Neural cell (in vitro differentiated cells): ENCODE results near the gene PABPC1L. TPM values are rescaled to one million over a fixed set of nuclear protein-coding genes. Genes with fewer than 3 reads are reported as not detected.
A peak's percentile ranks its signal among the peaks of the same experiment; 100 is the strongest.

Experiments used
- H2AFZ ChIP-seq: fragments of 200-600, 300-800 bp; sonication (generic), shearing (Covaris generic); 2 replicates; pipeline ENCODE4 v1.6.0; 2014; ENCODE audit warnings: low read depth, mild to moderate bottlenecking, antibody characterized with exemption, low read length, moderate library complexity
- H3F3A ChIP-seq: fragments of 200-600 bp; shearing (Covaris generic); 2 replicates; pipeline ENCODE4 v1.6.1; 2016; ENCODE audit warnings: mild to moderate bottlenecking, moderate library complexity, mixed read lengths, antibody characterized with exemption, low read length; ENCODE audit not compliant: insufficient read depth, poor library complexity, severe bottlenecking
- H3K27ac ChIP-seq: fragments of 200-600, 300-800 bp; sonication (generic), shearing (Covaris generic); 2 replicates; pipeline ENCODE4 v1.5.1; 2014; ENCODE audit warnings: mild to moderate bottlenecking, low read length, moderate library complexity
- H3K27me3 ChIP-seq: fragments of 300-800, 200-600 bp; sonication (generic), shearing (Covaris generic); 2 replicates; pipeline ENCODE4 v1.6.0; 2014; ENCODE audit warnings: mild to moderate bottlenecking, low read depth, low read length, moderate library complexity; ENCODE audit not compliant: insufficient read depth
- H3K36me3 ChIP-seq: fragments of 300-800, 200-600 bp; sonication (generic), shearing (Covaris generic); 2 replicates; pipeline ENCODE4 v1.5.1; 2014; ENCODE audit warnings: mild to moderate bottlenecking, antibody characterized with exemption, low read length, moderate library complexity; ENCODE audit not compliant: insufficient read depth
- H3K4me2 ChIP-seq: fragments of 300-800, 200-600 bp; sonication (generic), shearing (Covaris generic); 2 replicates; pipeline ENCODE4 v1.6.0; 2014; ENCODE audit warnings: mild to moderate bottlenecking, low read length
- H3K4me3 ChIP-seq: fragments of 300-800, 200-600 bp; sonication (generic), shearing (Covaris generic); 2 replicates; pipeline ENCODE4 v1.5.1; 2014; ENCODE audit warnings: mild to moderate bottlenecking, low read length, moderate library complexity
- H3K79me2 ChIP-seq: fragments of 200-600 bp; shearing (Covaris generic); replicated peaks from 2 replicates; pipeline ENCODE4 v1.6.0; 2014; ENCODE audit warnings: mild to moderate bottlenecking, low read length, moderate library complexity; ENCODE audit not compliant: insufficient read depth
- H3K9ac ChIP-seq: fragments of 300-800, 200-600 bp; sonication (generic), shearing (Covaris generic); 2 replicates; pipeline ENCODE4 v1.6.1; 2016; ENCODE audit warnings: mild to moderate bottlenecking, low read length, mixed read lengths
- H3K9me2 ChIP-seq: fragments of 200-600 bp; shearing (Covaris generic); 2 replicates; pipeline ENCODE4 v1.6.1; 2016; ENCODE audit warnings: mild to moderate bottlenecking, low read length, mixed read lengths; ENCODE audit not compliant: insufficient read depth
- H3K9me3 ChIP-seq: fragments of 200-600, 300-800 bp; sonication (generic), shearing (Covaris generic); 2 replicates; pipeline ENCODE4 v1.6.1; 2016; ENCODE audit warnings: mild to moderate bottlenecking, mixed run types, low read length, moderate library complexity, mixed read lengths
- H4K20me1 ChIP-seq: fragments of 200-600 bp; shearing (Covaris generic); 2 replicates; pipeline ENCODE4 v1.6.1; 2016; ENCODE audit warnings: mild to moderate bottlenecking, mixed run types; ENCODE audit not compliant: insufficient read depth
- CTCF ChIP-seq: fragments of 450-650 bp; IDR thresholded peaks from 2 replicates; pipeline ENCODE4 v1.5.1; 2014; ENCODE audit warnings: antibody characterized with exemption, mild to moderate bottlenecking, moderate library complexity; ENCODE audit not compliant: poor library complexity, severe bottlenecking
- EP300 ChIP-seq: fragments of 450-650 bp; conservative IDR thresholded peaks from 2 replicates; pipeline ENCODE4 v1.6.1; 2014; ENCODE audit warnings: antibody characterized with exemption, mild to moderate bottlenecking, moderate library complexity; ENCODE audit not compliant: poor library complexity, severe bottlenecking
- EZH2 ChIP-seq: fragments of 200-600, 300-800 bp; shearing (Covaris generic), sonication (generic); IDR thresholded peaks from 2 replicates; pipeline ENCODE4 v1.6.1; 2014; ENCODE audit warnings: antibody characterized with exemption, low read length, borderline replicate concordance, mild to moderate bottlenecking; ENCODE audit not compliant: insufficient read depth, poor library complexity, severe bottlenecking
- MXI1 ChIP-seq: fragments of 450-650 bp; conservative IDR thresholded peaks from 2 replicates; pipeline ENCODE4 v1.6.1; 2014; ENCODE audit warnings: antibody characterized with exemption, mild to moderate bottlenecking; ENCODE audit not compliant: poor library complexity, severe bottlenecking
- POLR2AphosphoS5 ChIP-seq: IDR thresholded peaks from 2 replicates; pipeline ENCODE4 v1.6.1; 2012
- RAD21 ChIP-seq: fragments of 450-650 bp; conservative IDR thresholded peaks from 2 replicates; pipeline ENCODE4 v1.6.1; 2014; ENCODE audit warnings: antibody characterized with exemption, mild to moderate bottlenecking, moderate library complexity
- REST ChIP-seq: IDR thresholded peaks from 2 replicates; pipeline ENCODE4 v1.6.1; 2012; ENCODE audit warnings: borderline replicate concordance
- SMC3 ChIP-seq: fragments of 450-650 bp; conservative IDR thresholded peaks from 2 replicates; pipeline ENCODE4 v1.6.1; 2014; ENCODE audit warnings: antibody characterized with exemption, mild to moderate bottlenecking, moderate library complexity; ENCODE audit not compliant: poor library complexity
- TAF1 ChIP-seq: IDR thresholded peaks from 2 replicates; pipeline ENCODE4 v1.6.1; 2012; ENCODE audit warnings: low read depth
- polyA plus RNA-seq: library from polyadenylated mRNA; depleted of rRNA; stranded (reverse); fragments of >200 nt; gene quantifications from 2 replicates; pipeline ENCODE4 v1.2.3, GENCODE V29; 2014

The PABPC1L gene
- polyA plus RNA-seq, 1 donor from 2014 or later, result 3.6 TPM

- no peak for TF ChIP-seq RAD21
- no peak overlapping the region for H3K27ac ChIP-seq
- no peaks in the 10 kb centered on the region for H3K36me3 ChIP-seq
- no peaks in the 10 kb centered on the region for H4K20me1 ChIP-seq
- peak overlapping the region; percentile 85 for H3K4me3 ChIP-seq
- H3K9ac ChIP-seq, result peak overlapping the region; percentile 80
- H3K9me2 ChIP-seq, result no peaks in the 10 kb centered on the region
- H2AFZ ChIP-seq, result no peak overlapping the region
- H3K27me3 ChIP-seq, result no peaks in the 10 kb centered on the region
- no peaks in the 10 kb centered on the region for H3F3A ChIP-seq
- no peaks in the 10 kb centered on the region for H3K9me3 ChIP-seq
- peak overlapping the region; percentile 74 for H3K4me2 ChIP-seq
- peaks cover 32% of the 10 kb centered on the region for H3K79me2 ChIP-seq
Measured at GRCh38 chr20:44967207-44967807, 57.4 kb downstream of the PABPC1L start.

GRCh38 chr20:44969300-44969894 lies 59.5 kb downstream of the PABPC1L start:
- H3F3A ChIP-seq, result no peaks in the 10 kb centered on the region
- H3K4me3 ChIP-seq, result peak overlapping the region; percentile 85
- no peak for TF ChIP-seq POLR2AphosphoS5
- TF ChIP-seq MXI1, result no peak
- no peak for TF ChIP-seq EP300
- no peak for TF ChIP-seq CTCF
- TF ChIP-seq EZH2, result no peak
- no peak for TF ChIP-seq SMC3
- TF ChIP-seq REST, result no peak
- TF ChIP-seq RAD21, result no peak
- TF ChIP-seq TAF1, result no peak
- H3K27me3 ChIP-seq, result no peaks in the 10 kb centered on the region
- H3K79me2 ChIP-seq, result peaks cover 32% of the 10 kb centered on the region
- no peak overlapping the region for H2AFZ ChIP-seq
- H4K20me1 ChIP-seq, result no peaks in the 10 kb centered on the region
- H3K9me2 ChIP-seq, result no peaks in the 10 kb centered on the region
- H3K36me3 ChIP-seq, result no peaks in the 10 kb centered on the region
- H3K9me3 ChIP-seq, result no peaks in the 10 kb centered on the region
- H3K4me2 ChIP-seq, result no peak overlapping the region
- no peak overlapping the region for H3K9ac ChIP-seq
- no peak overlapping the region for H3K27ac ChIP-seq
